HAP-1 (cell line): Measurements from ENCODE around the gene PTPRJ.
"Not testable (repeated sequence)": the region's sequence is repeated elsewhere in the genome, so short reads cannot be mapped to it uniquely, and the experiment has no call there.

Experiments
- DNase-seq, 2 experiments: peaks; one replicate each; pipeline ENCODE4 v3.0.0-alpha.2; 2016 to 2020; ENCODE audit warnings: low spot score in 2 of 2
- H3K27me3 ChIP-seq: fragments of 250-450 bp; sonication (Bioruptor Pico); 2 replicates; pipeline ENCODE4 v1.5.1; 2020; ENCODE audit warnings: low read depth, mild to moderate bottlenecking, moderate library complexity
- H3K36me3 ChIP-seq: fragments of 250-450 bp; sonication (Bioruptor Pico); replicated peaks from 2 replicates; pipeline ENCODE4 v1.5.1; 2020; ENCODE audit warnings: mild to moderate bottlenecking
- H3K4me1 ChIP-seq: fragments of 250-450 bp; sonication (Bioruptor Pico); 2 replicates; pipeline ENCODE4 v1.5.1; 2020; ENCODE audit warnings: mild to moderate bottlenecking
- H3K4me3 ChIP-seq: fragments of 250-450 bp; sonication (Bioruptor Pico); 2 replicates; pipeline ENCODE4 v1.5.1; 2020; ENCODE audit warnings: mild to moderate bottlenecking, moderate library complexity
- H3K9me3 ChIP-seq: fragments of 250-450 bp; sonication (Bioruptor Pico); 2 replicates; pipeline ENCODE4 v1.5.1; 2020; ENCODE audit warnings: mild to moderate bottlenecking, moderate library complexity
- in situ Hi-C: fragments of 300-500 bp; cut with MboI; formaldehyde crosslinking; loops from 3 replicates; pipeline ENCODE4 v1.14.3; 2020; ENCODE audit warnings: low sequenced_read_pairs, inconsistent platforms, mixed read lengths

The PTPRJ gene

GRCh38 chr11:48180627-48181026 is 200.3 kb downstream of the PTPRJ start:
- DNase-seq, result no peak
- H3K27me3 ChIP-seq, result no peaks in the 10 kb centered on the region
- H3K36me3 ChIP-seq, result no peaks in the 10 kb centered on the region
- H3K4me3 ChIP-seq, result no peak overlapping the region
- in situ Hi-C loops, result no loop called here
- no peaks in the 10 kb centered on the region for H3K4me1 ChIP-seq
- H3K9me3 ChIP-seq, result no peaks in the 10 kb centered on the region

- H3K4me1 ChIP-seq, result no peaks in the 10 kb centered on the region
- no peaks in the 10 kb centered on the region for H3K27me3 ChIP-seq
- H3K36me3 ChIP-seq, result no peaks in the 10 kb centered on the region
- no peak for DNase-seq
- H3K9me3 ChIP-seq, result no peaks in the 10 kb centered on the region
- in situ Hi-C loops, result no loop called here
- no peak overlapping the region for H3K4me3 ChIP-seq
Measured at GRCh38 chr11:48182860-48183526, 202.6 kb downstream of the PTPRJ start.

- no peak for DNase-seq
- Histone ChIP-seq H3K27me3 (no peaks in the 10 kb centered on the region), H3K9me3 (no peaks in the 10 kb centered on the region), H3K4me3 (no peak overlapping the region), H3K4me1 (no peaks in the 10 kb centered on the region), H3K36me3 (no peaks in the 10 kb centered on the region)
- in situ Hi-C loops, result no loop called here
Measured at GRCh38 chr11:48184452-48184851, 204.1 kb downstream of the PTPRJ start.

- H3K9me3 ChIP-seq, in situ Hi-C loops, H3K27me3 ChIP-seq, H3K4me1 ChIP-seq, H3K36me3 ChIP-seq, H3K4me3 ChIP-seq: not testable (repeated sequence)
- peak in 1 of 2 experiments; percentile 73 for DNase-seq
Measured at GRCh38 chr11:48190906-48191654, 210.7 kb downstream of the PTPRJ start.

- no peak overlapping the region for H3K4me3 ChIP-seq
- no peaks in the 10 kb centered on the region for H3K9me3 ChIP-seq
- H3K27me3 ChIP-seq, result no peaks in the 10 kb centered on the region
- in situ Hi-C loops, result no loop called here
- H3K36me3 ChIP-seq, result no peaks in the 10 kb centered on the region
- DNase-seq, result no peak
- H3K4me1 ChIP-seq, result no peaks in the 10 kb centered on the region; the same call in 1 of the 2 replicates
Measured at GRCh38 chr11:48193876-48194275, 213.5 kb downstream of the PTPRJ start.

- H3K9me3 ChIP-seq, result no peaks in the 10 kb centered on the region
- H3K4me1 ChIP-seq, result no peaks in the 10 kb centered on the region
- no peaks in the 10 kb centered on the region for H3K27me3 ChIP-seq
- DNase-seq, result no peak
- in situ Hi-C loops, result no loop called here
- H3K36me3 ChIP-seq, result no peaks in the 10 kb centered on the region
- H3K4me3 ChIP-seq, result no peak overlapping the region
Measured at GRCh38 chr11:48207881-48208280, 227.5 kb downstream of the PTPRJ start.

- H3K36me3 ChIP-seq, result no peaks in the 10 kb centered on the region
- H3K9me3 ChIP-seq, result no peaks in the 10 kb centered on the region
- peak in 1 of 2 experiments; percentile 33 for DNase-seq
- H3K4me3 ChIP-seq, result no peak overlapping the region
- H3K27me3 ChIP-seq, result no peaks in the 10 kb centered on the region
- no peaks in the 10 kb centered on the region for H3K4me1 ChIP-seq
- in situ Hi-C loops, result no loop called here
Measured at GRCh38 chr11:48210052-48210451, 229.7 kb downstream of the PTPRJ start.

GRCh38 chr11:48216510-48216909 is 236.2 kb downstream of the PTPRJ start, which contains the start of gene OR4B1:
Gene OR4B1 (plus strand): TSS chr11:48216810. CDS start chr11:48216810, 0 bp downstream.
- Histone ChIP-seq H3K9me3 (no peaks in the 10 kb centered on the region), H3K4me3 (no peak within 1 kb of the TSS), H3K27me3 (no peaks in the 10 kb centered on the region), H3K36me3 (no peaks in the 10 kb centered on the region), H3K4me1 (no peaks in the 10 kb centered on the region)
- in situ Hi-C loops, result no loop called here
- DNase-seq, result no peak
